T1000 (cell line): ENCODE measurements around the gene IPO11.
"Not testable (repeated sequence)": the region's sequence is repeated elsewhere in the genome, so short reads cannot be mapped to it uniquely, and the experiment has no call there.

Source experiments
- DNase-seq: peaks from one replicate; lab custom pipeline; 2025; ENCODE audit warnings: mixed read lengths; lab: John Stamatoyannopoulos, UW

IPO11 gene

GRCh38 chr5:62450259-62450658 is 37.7 kb downstream of the IPO11 start:
- no peak for DNase-seq

GRCh38 chr5:62457071-62457470 is 44.5 kb downstream of the IPO11 start:
- no peak for DNase-seq

- no peak for DNase-seq
These were observed 48.0 kb downstream of the IPO11 start for GRCh38 chr5:62460578-62460983.

GRCh38 chr5:62461561-62461960 is 49.0 kb downstream of the IPO11 start:
- no peak for DNase-seq

GRCh38 chr5:62465985-62466925 is 53.7 kb downstream of the IPO11 start:
- no peak for DNase-seq

- DNase-seq = no peak
These were observed 60.6 kb downstream of the IPO11 start for GRCh38 chr5:62473209-62473608.

GRCh38 chr5:62475072-62475471 is 62.5 kb downstream of the IPO11 start:
- DNase-seq = peak; percentile 23

GRCh38 chr5:62477801-62478200 is 65.2 kb downstream of the IPO11 start:
- DNase-seq = no peak

GRCh38 chr5:62483556-62483955 is 71.0 kb downstream of the IPO11 start:
- no peak for DNase-seq

- DNase-seq = no peak
These were observed 74.1 kb downstream of the IPO11 start for GRCh38 chr5:62486672-62487071.

- DNase-seq = no peak
These were observed 76.0 kb downstream of the IPO11 start for GRCh38 chr5:62488531-62488930.

- DNase-seq = no peak
These were observed 76.9 kb downstream of the IPO11 start for GRCh38 chr5:62489471-62489870.

GRCh38 chr5:62494772-62495171 is 82.2 kb downstream of the IPO11 start:
- DNase-seq = no peak

GRCh38 chr5:62496876-62497275 is 84.3 kb downstream of the IPO11 start:
- DNase-seq = no peak

- no peak for DNase-seq
These were observed 86.4 kb downstream of the IPO11 start for GRCh38 chr5:62498961-62499360.

GRCh38 chr5:62499756-62500155 is 87.2 kb downstream of the IPO11 start:
- DNase-seq = no peak

GRCh38 chr5:62502456-62503101 is 90.0 kb downstream of the IPO11 start:
- DNase-seq = no peak

- DNase-seq = no peak
These were observed 91.6 kb downstream of the IPO11 start for GRCh38 chr5:62504129-62504528.

- no peak for DNase-seq
These were observed 94.3 kb downstream of the IPO11 start for GRCh38 chr5:62506659-62507460.

- DNase-seq = not testable (repeated sequence)
These were observed 96.2 kb downstream of the IPO11 start for GRCh38 chr5:62508760-62509159.

GRCh38 chr5:62509806-62510205 is 97.2 kb downstream of the IPO11 start:
- no peak for DNase-seq

- not testable (repeated sequence) for DNase-seq
These were observed 100.5 kb downstream of the IPO11 start for GRCh38 chr5:62513085-62513484.
